CD8-positive, alpha-beta memory T cell (primary cell): ENCODE results near the gene TSNAX. TPM values are rescaled to one million over a fixed set of nuclear protein-coding genes. Genes with fewer than 3 reads are reported as not detected.
A peak's percentile ranks its signal among the peaks of the same experiment; 100 is the strongest.

Experiments used
- CTCF ChIA-PET: fragments of 350-600 bp; sonication (Branson Sonifier 250); formaldehyde crosslinking; loops from one replicate; lab custom pipeline; 2021; ENCODE audit warnings: antibody characterized with exemption; lab: Charles Lee
- POLR2A ChIA-PET: fragments of 350-600 bp; sonication (Branson Sonifier 250); formaldehyde crosslinking; loops from one replicate; lab custom pipeline; 2021; ENCODE audit warnings: antibody characterized with exemption; lab: Charles Lee
- DNase-seq, 5 donors: peaks; one replicate each; pipeline versions ENCODE4 v3.0.0 to v3.0.0-alpha.2; 2020 to 2022; ENCODE audit warnings: mixed read lengths in 1 of 5
- H3K27ac ChIP-seq: one replicate; pipeline ENCODE4 v1.7.0; 2013; ENCODE audit warnings: low read depth, mild to moderate bottlenecking, low read length, moderate library complexity
- H3K27me3 ChIP-seq: 2 replicates; pipeline ENCODE4 v1.7.0; 2013; ENCODE audit warnings: low read length, mild to moderate bottlenecking; ENCODE audit not compliant: insufficient read depth, poor library complexity, severe bottlenecking
- H3K36me3 ChIP-seq: 2 replicates; pipeline ENCODE4 v1.7.0; 2013; ENCODE audit warnings: mild to moderate bottlenecking, low read length, moderate library complexity; ENCODE audit not compliant: insufficient read depth
- H3K4me1 ChIP-seq: 2 replicates; pipeline ENCODE4 v1.7.0; 2013; ENCODE audit warnings: mild to moderate bottlenecking, low read length, moderate library complexity; ENCODE audit not compliant: insufficient read depth
- H3K4me3 ChIP-seq: 2 replicates; pipeline ENCODE4 v1.7.0; 2013; ENCODE audit warnings: mild to moderate bottlenecking, low read length
- H3K9me3 ChIP-seq: 2 replicates; pipeline ENCODE4 v1.7.0; 2013; ENCODE audit warnings: mild to moderate bottlenecking, low read length
- H3K27ac Mint-ChIP-seq, 8 donors: one replicate each; pipeline ENCODE4 v1.8.0; 2020 to 2021; ENCODE audit warnings: mixed read lengths in 8 of 8, mild to moderate bottlenecking in 6 of 8, inconsistent platforms in 3 of 8, moderate library complexity in 3 of 8
- H3K27me3 Mint-ChIP-seq, 2 donors: one replicate each; pipeline ENCODE4 v1.8.0; 2020 to 2021; ENCODE audit warnings: mixed read lengths in 2 of 2, mild to moderate bottlenecking in 1 of 2, moderate library complexity in 1 of 2
- H3K36me3 Mint-ChIP-seq, 3 donors: one replicate each; pipeline ENCODE4 v1.8.0; 2020 to 2021; ENCODE audit warnings: mixed read lengths in 3 of 3, inconsistent platforms in 1 of 3, mild to moderate bottlenecking in 1 of 3
- H3K4me1 Mint-ChIP-seq, 3 donors: one replicate each; pipeline ENCODE4 v1.8.0; 2020 to 2021; ENCODE audit warnings: mixed read lengths in 3 of 3, inconsistent platforms in 1 of 3, mild to moderate bottlenecking in 1 of 3
- H3K4me3 Mint-ChIP-seq, 7 donors: one replicate each; pipeline ENCODE4 v1.8.0; 2020 to 2021; ENCODE audit warnings: mixed read lengths in 7 of 7, mild to moderate bottlenecking in 6 of 7, moderate library complexity in 4 of 7, inconsistent platforms in 2 of 7
- H3K9me3 Mint-ChIP-seq, 5 donors: one replicate each; pipeline ENCODE4 v1.8.0; 2020 to 2022; ENCODE audit warnings: mixed read lengths in 5 of 5, mild to moderate bottlenecking in 3 of 5, moderate library complexity in 2 of 5, inconsistent platforms in 1 of 5
- polyA plus RNA-seq: library from polyadenylated mRNA; unstranded; fragments of 300-500 nt; fragmentation: Illumina TruSeq; gene quantifications from one replicate; pipeline ENCODE4 v1.2.3, GENCODE V29; 2021
- total RNA-seq, 2 experiments: library from RNA; stranded (reverse); gene quantifications; one replicate each; pipeline ENCODE4 v1.2.3, GENCODE V29; 2021

The TSNAX gene
- total and polyA plus RNA-seq, 3 experiments from 2014 or later: 48.0 to 95.0 (median 49.8) TPM

- no peak overlapping the region for H3K4me3 ChIP-seq
- H3K36me3 Mint-ChIP-seq: peaks cover 0 to 1% (median 0%) of the 10 kb centered on the region in 3 donors
- no peaks in the 10 kb centered on the region for H3K9me3 Mint-ChIP-seq
- peaks cover 6 to 9% (median 8%) of the 10 kb centered on the region in 3 donors for H3K4me1 Mint-ChIP-seq
- H3K4me1 ChIP-seq: peaks cover 5% of the 10 kb centered on the region
- ChIA-PET CTCF (no interaction called here), POLR2A (no interaction called here)
- no peaks in the 10 kb centered on the region for H3K9me3 ChIP-seq
- peak overlapping the region in 1 of 7 donors; percentile 5 for H3K4me3 Mint-ChIP-seq
- H3K27ac ChIP-seq: no peak overlapping the region
- no peak overlapping the region for H3K27ac Mint-ChIP-seq
- DNase-seq: no peak
- peaks cover 0 to 4% of the 10 kb centered on the region in 2 donors for H3K27me3 Mint-ChIP-seq
- no peaks in the 10 kb centered on the region for H3K27me3 ChIP-seq
- no peaks in the 10 kb centered on the region for H3K36me3 ChIP-seq
These were observed 5.4 kb upstream of the TSNAX start for GRCh38 chr1:231522931-231523642.

DNA sequence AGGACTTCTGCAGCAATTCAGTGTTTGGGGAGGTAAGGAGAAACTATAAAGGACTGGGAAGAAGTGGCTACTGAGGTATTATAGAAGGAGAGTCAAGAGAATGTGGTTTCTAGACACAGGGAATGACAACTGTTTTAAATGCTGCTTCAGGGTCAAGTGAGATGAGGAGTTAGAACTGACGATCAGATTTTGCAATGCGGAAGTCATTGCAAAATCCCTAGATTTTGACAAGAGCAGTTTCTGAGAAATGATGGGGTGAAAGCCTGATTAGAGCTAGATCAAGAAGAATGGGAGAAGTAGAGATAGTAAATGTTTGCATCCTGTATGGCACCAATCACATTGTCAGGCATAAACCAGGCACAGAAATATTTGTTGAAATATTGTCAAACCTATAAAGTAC is 4.7 kb upstream of the TSNAX start:
- Histone ChIP-seq H3K4me1 (peaks cover 5% of the 10 kb centered on the region), H3K9me3 (no peaks in the 10 kb centered on the region), H3K27me3 (no peaks in the 10 kb centered on the region), H3K36me3 (no peaks in the 10 kb centered on the region), H3K27ac (no peak overlapping the region), H3K4me3 (no peak overlapping the region)
- Mint-ChIP-seq H3K9me3 (no peaks in the 10 kb centered on the region), H3K27me3 (peaks cover 0 to 3% of the 10 kb centered on the region in 2 donors), H3K4me3 (peak overlapping the region in 1 of 7 donors; percentile 5), H3K36me3 (peaks cover 0 to 8% (median 0%) of the 10 kb centered on the region in 3 donors), H3K4me1 (peaks cover 11 to 14% (median 13%) of the 10 kb centered on the region in 3 donors), H3K27ac (no peak overlapping the region)
- ChIA-PET CTCF (no interaction called here), POLR2A (no interaction called here)
- DNase-seq: no peak

DNA sequence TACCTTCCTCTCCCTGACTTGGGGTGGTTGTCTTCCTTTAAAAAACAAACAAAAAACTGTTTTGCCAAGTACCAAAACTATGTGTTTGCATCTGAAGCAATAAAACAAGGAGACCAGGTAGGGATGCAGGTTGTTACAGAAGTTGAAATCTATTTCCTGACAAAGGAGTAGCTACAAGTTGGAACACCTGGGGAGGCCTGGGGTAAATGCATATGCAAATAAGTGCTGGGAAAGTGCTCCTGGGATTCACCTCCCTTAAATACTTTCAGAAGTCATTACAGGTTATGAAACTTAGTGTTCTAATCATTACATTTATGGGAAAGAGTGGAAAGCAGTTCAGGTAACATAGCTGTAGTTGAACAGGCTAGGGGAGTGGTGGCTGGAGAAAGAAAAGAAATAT is 1.9 kb upstream of the TSNAX start:
- no peak for DNase-seq
- Mint-ChIP-seq H3K4me3 (peak overlapping the region in 4 of 7 donors; percentile 4 to 97 (median 52)), H3K4me1 (peaks cover 31 to 36% (median 35%) of the 10 kb centered on the region in 3 donors), H3K27ac (peak overlapping the region in 4 of 8 donors; percentile 30 to 95 (median 72)), H3K27me3 (no peaks in the 10 kb centered on the region), H3K36me3 (peaks cover 4 to 21% (median 6%) of the 10 kb centered on the region in 3 donors), H3K9me3 (no peaks in the 10 kb centered on the region)
- ChIA-PET CTCF (no interaction called here), POLR2A (no interaction called here)
- Histone ChIP-seq H3K27ac (no peak overlapping the region), H3K9me3 (no peaks in the 10 kb centered on the region), H3K36me3 (no peaks in the 10 kb centered on the region), H3K4me3 (no peak overlapping the region), H3K4me1 (peaks cover 31% of the 10 kb centered on the region), H3K27me3 (no peaks in the 10 kb centered on the region)

- peaks cover 3% of the 10 kb centered on the region for H3K36me3 ChIP-seq
- POLR2A ChIA-PET: interaction anchor here (1.0 to 1.3 kb wide), 3 partner anchors 106 to 190 kb away, joined by 3 to 16 read pairs (median 9); partner anchors contain the start of genes EGLN1, EXOC8 and SPRTN
- no peak for DNase-seq
- H3K4me3 ChIP-seq: peak overlapping the region; percentile 77
- Mint-ChIP-seq H3K4me1 (peaks cover 35 to 47% (median 46%) of the 10 kb centered on the region in 3 donors), H3K27ac (peak overlapping the region; percentile 95 to 100 (median 100)), H3K27me3 (no peaks in the 10 kb centered on the region), H3K4me3 (peak overlapping the region; percentile 94 to 99 (median 97)), H3K36me3 (peaks cover 4 to 28% (median 7%) of the 10 kb centered on the region in 3 donors), H3K9me3 (no peaks in the 10 kb centered on the region)
- H3K9me3 ChIP-seq: no peaks in the 10 kb centered on the region
- no peaks in the 10 kb centered on the region for H3K27me3 ChIP-seq
- CTCF ChIA-PET: interaction anchor here (0.9 to 1.6 kb wide), 3 partner anchors 31 to 190 kb away, joined by 3 to 8 read pairs (median 6); partner anchors contain the start of genes EGLN1, EXOC8 and SPRTN
- H3K4me1 ChIP-seq: peaks cover 36% of the 10 kb centered on the region
- H3K27ac ChIP-seq: peak overlapping the region; percentile 95
These were observed 790 bp upstream of the TSNAX start for GRCh38 chr1:231527586-231528171.

- H3K27me3 ChIP-seq: no peaks in the 10 kb centered on the region
- DNase-seq: no peak
- no peaks in the 10 kb centered on the region for H3K27me3 Mint-ChIP-seq
- H3K27ac Mint-ChIP-seq: peak overlapping the region in 1 of 8 donors; percentile 23
- H3K4me3 ChIP-seq: no peak overlapping the region
- H3K9me3 Mint-ChIP-seq: no peaks in the 10 kb centered on the region
- ChIA-PET CTCF (no interaction called here), POLR2A (no interaction called here)
- H3K36me3 Mint-ChIP-seq: peaks cover 8 to 68% (median 17%) of the 10 kb centered on the region in 3 donors
- H3K9me3 ChIP-seq: no peaks in the 10 kb centered on the region
- H3K36me3 ChIP-seq: peaks cover 7% of the 10 kb centered on the region
- H3K4me1 Mint-ChIP-seq: peaks cover 54 to 79% (median 76%) of the 10 kb centered on the region in 3 donors
- H3K27ac ChIP-seq: no peak overlapping the region
- peaks cover 45% of the 10 kb centered on the region for H3K4me1 ChIP-seq
- no peak overlapping the region for H3K4me3 Mint-ChIP-seq
These were observed 4.8 kb downstream of the TSNAX start for GRCh38 chr1:231533240-231533639.

GRCh38 chr1:231534703-231535159 is 6.3 kb downstream of the TSNAX start:
- CTCF ChIA-PET: no interaction called here
- no peak overlapping the region for H3K27ac ChIP-seq
- H3K36me3 ChIP-seq: peaks cover 11% of the 10 kb centered on the region

GRCh38 chr1:231536099-231536498 is 7.6 kb downstream of the TSNAX start:
- ChIA-PET POLR2A (no interaction called here), CTCF (no interaction called here)
- DNase-seq: no peak
- Histone ChIP-seq H3K9me3 (no peaks in the 10 kb centered on the region), H3K4me3 (no peak overlapping the region), H3K36me3 (peaks cover 16% of the 10 kb centered on the region), H3K27ac (no peak overlapping the region), H3K27me3 (no peaks in the 10 kb centered on the region), H3K4me1 (peaks cover 24% of the 10 kb centered on the region)
- Mint-ChIP-seq H3K9me3 (peaks cover 0 to 3% (median 0%) of the 10 kb centered on the region in 5 donors), H3K4me1 (peaks cover 40 to 70% (median 68%) of the 10 kb centered on the region in 3 donors), H3K27me3 (no peaks in the 10 kb centered on the region), H3K36me3 (peaks cover 17 to 74% (median 22%) of the 10 kb centered on the region in 3 donors), H3K4me3 (no peak overlapping the region), H3K27ac (no peak overlapping the region)

More at GRCh38 chr1:231534703-231535159, 6.3 kb downstream of the TSNAX start:
- H3K4me3 ChIP-seq: no peak overlapping the region
- Mint-ChIP-seq H3K4me3 (peak overlapping the region in 1 of 7 donors; percentile 28), H3K36me3 (peaks cover 11 to 70% (median 20%) of the 10 kb centered on the region in 3 donors), H3K27me3 (no peaks in the 10 kb centered on the region), H3K9me3 (no peaks in the 10 kb centered on the region), H3K27ac (peak overlapping the region in 4 of 8 donors; percentile 3 to 69 (median 10)), H3K4me1 (peaks cover 44 to 70% (median 69%) of the 10 kb centered on the region in 3 donors)
- no peaks in the 10 kb centered on the region for H3K27me3 ChIP-seq
- no peak for DNase-seq
- POLR2A ChIA-PET: no interaction called here
- peaks cover 37% of the 10 kb centered on the region for H3K4me1 ChIP-seq
- no peaks in the 10 kb centered on the region for H3K9me3 ChIP-seq
